BE2C (cell line): ENCODE measurements around the gene ATP5F1C.

ENCODE experiments used
- DNase-seq: peaks from one replicate; pipeline ENCODE4 v3.0.0-alpha.2; 2020
- H3K27me3 ChIP-seq: fragments of 250-450 bp; sonication (Bioruptor Pico); 2 replicates; pipeline ENCODE4 v1.5.1; 2020; ENCODE audit warnings: mild to moderate bottlenecking
- H3K36me3 ChIP-seq: fragments of 250-450 bp; sonication (Bioruptor Pico); 2 replicates; pipeline ENCODE4 v1.5.1; 2020; ENCODE audit warnings: mild to moderate bottlenecking
- H3K4me1 ChIP-seq: fragments of 250-450 bp; sonication (Bioruptor Pico); 2 replicates; pipeline ENCODE4 v1.5.1; 2020
- H3K4me3 ChIP-seq: 2 replicates; pipeline ENCODE4 v1.5.1; 2011; ENCODE audit warnings: low read depth, low read length
- H3K9me3 ChIP-seq: fragments of 250-450 bp; sonication (Bioruptor Pico); 2 replicates; pipeline ENCODE4 v1.5.1; 2020
- TF ChIP-seq, protein P1 (sequence below): IDR thresholded peaks from 2 replicates; pipeline ENCODE4 v1.5.1; 2012; ENCODE audit warnings: mild to moderate bottlenecking, low read depth, low read length

Gene ATP5F1C

GRCh38 chr10:7789390-7789789 lies 1.4 kb downstream of the ATP5F1C start:
- TF ChIP-seq, protein P1, sequence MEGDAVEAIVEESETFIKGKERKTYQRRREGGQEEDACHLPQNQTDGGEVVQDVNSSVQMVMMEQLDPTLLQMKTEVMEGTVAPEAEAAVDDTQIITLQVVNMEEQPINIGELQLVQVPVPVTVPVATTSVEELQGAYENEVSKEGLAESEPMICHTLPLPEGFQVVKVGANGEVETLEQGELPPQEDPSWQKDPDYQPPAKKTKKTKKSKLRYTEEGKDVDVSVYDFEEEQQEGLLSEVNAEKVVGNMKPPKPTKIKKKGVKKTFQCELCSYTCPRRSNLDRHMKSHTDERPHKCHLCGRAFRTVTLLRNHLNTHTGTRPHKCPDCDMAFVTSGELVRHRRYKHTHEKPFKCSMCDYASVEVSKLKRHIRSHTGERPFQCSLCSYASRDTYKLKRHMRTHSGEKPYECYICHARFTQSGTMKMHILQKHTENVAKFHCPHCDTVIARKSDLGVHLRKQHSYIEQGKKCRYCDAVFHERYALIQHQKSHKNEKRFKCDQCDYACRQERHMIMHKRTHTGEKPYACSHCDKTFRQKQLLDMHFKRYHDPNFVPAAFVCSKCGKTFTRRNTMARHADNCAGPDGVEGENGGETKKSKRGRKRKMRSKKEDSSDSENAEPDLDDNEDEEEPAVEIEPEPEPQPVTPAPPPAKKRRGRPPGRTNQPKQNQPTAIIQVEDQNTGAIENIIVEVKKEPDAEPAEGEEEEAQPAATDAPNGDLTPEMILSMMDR, result no peak
- Histone ChIP-seq H3K4me3 (peak overlapping the region; percentile 69), H3K27me3 (no peaks in the 10 kb centered on the region), H3K9me3 (no peaks in the 10 kb centered on the region), H3K36me3 (peaks cover 17% of the 10 kb centered on the region), H3K4me1 (no peaks in the 10 kb centered on the region; the same call in 1 of the 2 replicates)
- peak; percentile 60 for DNase-seq

- TF ChIP-seq, protein P1, result no peak
- Histone ChIP-seq H3K27me3 (no peaks in the 10 kb centered on the region), H3K4me3 (no peak overlapping the region), H3K4me1 (no peaks in the 10 kb centered on the region; the same call in 1 of the 2 replicates), H3K36me3 (peaks cover 31% of the 10 kb centered on the region), H3K9me3 (no peaks in the 10 kb centered on the region)
- DNase-seq, result no peak
Observed at GRCh38 chr10:7792541-7792940, 4.6 kb downstream of the ATP5F1C start.

DNA sequence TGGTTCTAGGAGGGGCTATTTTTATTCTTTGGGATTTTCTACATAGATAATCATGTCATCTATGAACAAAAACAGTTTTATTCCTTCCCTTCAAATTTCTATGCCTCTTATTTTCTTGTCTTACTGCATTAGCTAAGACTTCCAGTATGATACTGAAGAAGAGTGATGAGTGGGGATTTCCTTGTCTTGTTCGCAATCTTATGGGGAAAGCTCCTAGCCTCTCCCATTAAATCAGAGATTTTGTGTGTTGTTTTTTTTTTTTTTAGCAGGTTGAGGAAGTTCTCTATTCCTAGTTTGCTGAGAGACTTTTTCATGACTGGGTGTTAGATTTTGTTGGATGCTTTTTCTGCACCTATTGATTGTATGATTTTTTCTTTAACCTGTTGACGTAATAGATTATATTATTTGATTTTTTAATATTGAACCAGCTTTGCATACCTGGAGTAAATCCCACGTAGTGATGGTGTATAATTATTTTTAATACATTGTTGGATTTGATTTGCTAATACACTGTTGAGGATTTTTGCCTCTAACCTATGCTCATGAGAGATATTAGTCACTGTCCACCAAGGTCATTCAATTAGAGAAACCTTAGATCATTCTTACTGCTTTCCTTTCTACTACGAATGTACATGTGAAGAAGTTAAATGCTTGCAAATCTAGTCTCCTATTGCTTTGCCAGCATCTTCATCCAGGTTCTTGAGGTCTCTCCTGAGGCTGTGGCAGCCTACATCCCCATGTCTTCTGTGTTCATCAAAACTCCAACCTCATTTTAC lies 6.5 kb downstream of the ATP5F1C start:
- Histone ChIP-seq H3K36me3 (peaks cover 48% of the 10 kb centered on the region), H3K4me3 (no peak overlapping the region), H3K4me1 (no peaks in the 10 kb centered on the region; the same call in 1 of the 2 replicates), H3K27me3 (no peaks in the 10 kb centered on the region), H3K9me3 (no peaks in the 10 kb centered on the region)
- no peak for DNase-seq
- TF ChIP-seq, protein P1, result no peak

DNA sequence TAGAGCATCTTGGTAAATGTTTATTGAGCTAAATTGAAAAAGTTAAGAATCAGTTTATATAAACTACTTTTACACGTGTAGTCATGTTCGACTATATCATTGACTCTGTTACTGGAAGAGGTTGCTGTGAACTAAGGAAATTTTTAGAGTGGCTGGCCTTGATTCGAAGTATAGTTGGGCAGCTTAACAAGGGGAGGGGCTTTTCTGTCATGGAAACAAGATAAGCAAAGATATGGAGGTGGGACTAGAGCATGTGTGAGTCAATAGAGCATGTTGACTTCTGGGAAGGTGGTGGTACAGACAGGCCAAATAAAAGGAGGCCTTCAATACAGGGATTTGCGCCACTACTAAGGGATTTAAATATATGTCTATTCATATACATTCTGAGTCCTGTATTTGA lies 7.6 kb downstream of the ATP5F1C start:
- no peaks in the 10 kb centered on the region for H3K4me1 ChIP-seq
- H3K4me3 ChIP-seq, result no peak overlapping the region
- no peaks in the 10 kb centered on the region for H3K27me3 ChIP-seq
- TF ChIP-seq, protein P1, result no peak
- H3K36me3 ChIP-seq, result peaks cover 57% of the 10 kb centered on the region
- H3K9me3 ChIP-seq, result no peaks in the 10 kb centered on the region
- DNase-seq, result no peak

DNA sequence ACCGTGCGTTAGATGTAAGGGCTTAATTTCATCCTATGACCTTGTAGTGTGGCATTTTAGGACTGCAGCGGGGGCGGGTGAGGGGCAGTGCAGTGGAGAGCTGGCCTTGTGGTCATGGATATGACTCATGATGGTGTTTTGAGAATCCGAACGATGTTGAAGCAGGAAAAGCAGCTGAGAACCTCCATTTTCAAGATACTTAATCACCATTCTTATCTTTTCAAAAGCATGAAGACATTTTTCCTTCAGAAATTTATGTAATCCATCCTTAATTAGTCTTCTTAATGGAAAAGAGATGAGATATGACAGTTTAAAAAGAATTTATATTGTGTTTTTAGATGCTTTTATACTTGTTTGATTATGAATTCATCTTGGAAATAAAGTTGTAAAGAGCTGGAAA lies 9.6 kb downstream of the ATP5F1C start:
- H3K9me3 ChIP-seq, result no peaks in the 10 kb centered on the region
- peaks cover 64% of the 10 kb centered on the region for H3K36me3 ChIP-seq
- no peaks in the 10 kb centered on the region for H3K27me3 ChIP-seq
- no peaks in the 10 kb centered on the region for H3K4me1 ChIP-seq
- no peak for DNase-seq
- TF ChIP-seq, protein P1, result no peak
- H3K4me3 ChIP-seq, result no peak overlapping the region

DNA sequence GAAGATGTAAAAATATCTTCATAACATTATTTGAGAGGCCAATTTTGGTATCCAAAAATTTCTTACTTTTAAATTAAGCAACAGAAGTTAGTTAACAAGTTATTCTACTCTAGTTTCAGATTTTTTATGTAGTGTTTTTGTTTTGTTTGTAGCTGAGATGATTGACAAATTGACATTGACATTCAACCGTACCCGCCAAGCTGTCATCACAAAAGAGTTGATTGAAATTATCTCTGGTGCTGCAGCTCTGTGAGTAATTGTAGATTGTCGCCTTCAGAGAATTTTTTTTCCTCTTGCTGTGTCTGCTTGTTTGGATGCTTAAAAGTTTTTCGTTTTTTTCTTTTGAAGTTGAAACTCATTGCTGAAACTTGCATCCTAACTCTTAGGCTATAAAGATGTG lies 14.6 kb downstream of the ATP5F1C start:
- H3K9me3 ChIP-seq, result no peaks in the 10 kb centered on the region
- no peak for DNase-seq
- TF ChIP-seq, protein P1, result no peak
- peaks cover 89% of the 10 kb centered on the region for H3K36me3 ChIP-seq
- no peaks in the 10 kb centered on the region for H3K4me1 ChIP-seq
- H3K27me3 ChIP-seq, result no peaks in the 10 kb centered on the region
- H3K4me3 ChIP-seq, result no peak overlapping the region
